H1 (cell line): Measurements from ENCODE around the gene ALDH1B1. TPM values are rescaled to one million over a fixed set of nuclear protein-coding genes. Genes with fewer than 3 reads are reported as not detected.

ENCODE experiments used
- CTCF ChIA-PET: fragments of 300-600 bp; sonication (Branson Sonifier 250); formaldehyde crosslinking; loops from one replicate; lab custom pipeline; 2021; ENCODE audit not compliant: partially characterized antibody; lab: Charles Lee
- POLR2A ChIA-PET: fragments of 300-600 bp; sonication (Branson Sonifier 250); formaldehyde crosslinking; loops from one replicate; lab custom pipeline; 2021; ENCODE audit warnings: inconsistent platforms; ENCODE audit not compliant: partially characterized antibody; lab: Charles Lee
- DNase-seq, 2 experiments: peaks; one replicate each; pipeline versions ENCODE4 v3.0.0 to v3.0.0-alpha.2; 2010 to 2022; ENCODE audit warnings: low spot score in 2 of 2, low read depth in 1 of 2, mixed read lengths in 1 of 2
- FAIRE-seq: peaks from 2 replicates; lab custom pipeline; 2011; peaks lifted over from hg19 to GRCh38; lab: Jason Lieb, UNC
- H2AFZ ChIP-seq: 2 replicates; pipeline ENCODE4 v1.8.1; 2012; ENCODE audit warnings: low read length, inconsistent platforms
- H2AK5ac ChIP-seq: 2 replicates; pipeline ENCODE4 v1.6.1; 2013; ENCODE audit warnings: low read depth, low read length
- H2BK120ac ChIP-seq: replicated peaks from 2 replicates; pipeline ENCODE3; 2013; ENCODE audit warnings: low read depth, low read length, inconsistent platforms
- H2BK12ac ChIP-seq: 2 replicates; pipeline ENCODE4 v1.6.1; 2013; ENCODE audit warnings: low read depth, low read length
- H2BK15ac ChIP-seq: 2 replicates; pipeline ENCODE4 v1.6.1; 2013; ENCODE audit warnings: low read length
- H2BK20ac ChIP-seq: 2 replicates; pipeline ENCODE4 v1.6.1; 2013; ENCODE audit warnings: low read length
- H2BK5ac ChIP-seq: 2 replicates; pipeline ENCODE4 v1.6.1; 2013; ENCODE audit warnings: low read depth, low read length
- H3K14ac ChIP-seq: 2 replicates; pipeline ENCODE4 v1.6.1; 2013; ENCODE audit warnings: inconsistent platforms; ENCODE audit not compliant: insufficient read length
- H3K18ac ChIP-seq: 2 replicates; pipeline ENCODE4 v1.6.1; 2013; ENCODE audit warnings: low read length; ENCODE audit errors: extremely low read depth
- H3K23ac ChIP-seq: 2 replicates; pipeline ENCODE4 v1.6.1; 2013; ENCODE audit warnings: inconsistent platforms; ENCODE audit not compliant: insufficient read length
- H3K23me2 ChIP-seq: 2 replicates; pipeline ENCODE4 v1.6.1; 2013; ENCODE audit warnings: low read depth, low read length
- H3K27ac ChIP-seq: 2 replicates; pipeline ENCODE4 v1.6.1; 2011; ENCODE audit warnings: low read depth, low read length, inconsistent platforms
- H3K27me3 ChIP-seq, 4 experiments: replicated peaks in 1 of 4; 1 replicate in 1 of 4; 2 replicates in 3 of 4; pipeline versions ENCODE4 v1.6.1 to v1.8.1; 2011 to 2013; ENCODE audit warnings: low read length in 3 of 4, mild to moderate bottlenecking in 3 of 4, inconsistent platforms in 2 of 4, mixed read lengths in 2 of 4, moderate library complexity in 1 of 4; ENCODE audit not compliant: control insufficient read depth in 3 of 4, insufficient read depth in 3 of 4; ENCODE audit errors: extremely low read depth in 1 of 4
- H3K36me3 ChIP-seq, 4 experiments: 2 replicates each; pipeline versions ENCODE4 v1.6.1 to v1.8.1; 2011 to 2013; ENCODE audit warnings: mild to moderate bottlenecking in 4 of 4, low read length in 3 of 4, moderate library complexity in 2 of 4, control low read depth in 1 of 4, inconsistent platforms in 1 of 4; ENCODE audit not compliant: insufficient read depth in 4 of 4, control insufficient read depth in 2 of 4
- H3K4ac ChIP-seq: replicated peaks from 2 replicates; pipeline ENCODE3; 2013; ENCODE audit warnings: low read length, low read depth, mixed read lengths, inconsistent platforms; ENCODE audit not compliant: insufficient read length
- H3K4me1 ChIP-seq, 4 experiments: replicated peaks in 1 of 4; 1 replicate in 1 of 4; 2 replicates in 3 of 4; pipeline versions ENCODE4 v1.6.1 to v1.8.1; 2011 to 2013; ENCODE audit warnings: low read length in 3 of 4, inconsistent platforms in 2 of 4, mixed read lengths in 1 of 4; ENCODE audit not compliant: insufficient read depth in 4 of 4, control insufficient read depth in 3 of 4
- H3K4me2 ChIP-seq, 2 experiments: 2 replicates each; pipeline versions ENCODE4 v1.6.1 to v1.8.1; 2011 to 2013; ENCODE audit warnings: low read depth in 2 of 2, low read length in 2 of 2, control low read depth in 1 of 2, inconsistent platforms in 1 of 2, mild to moderate bottlenecking in 1 of 2; ENCODE audit not compliant: insufficient read depth in 1 of 2
- H3K4me3 ChIP-seq, 4 experiments: fragments of 200-600, 300-600 bp in 1 of 4; sonication (generic), shearing (Covaris generic), sonication (Bioruptor Twin) in 1 of 4; 2 replicates each; pipeline versions ENCODE4 v1.5.1 to v1.8.1; 2011 to 2016; ENCODE audit warnings: low read length in 4 of 4, low read depth in 3 of 4, control low read depth in 2 of 4, inconsistent platforms in 2 of 4, mild to moderate bottlenecking in 2 of 4, mixed read lengths in 1 of 4, moderate library complexity in 1 of 4; ENCODE audit not compliant: insufficient read depth in 2 of 4; ENCODE audit errors: extremely low read depth in 1 of 4
- H3K56ac ChIP-seq: replicated peaks from 2 replicates; pipeline ENCODE3; 2013; ENCODE audit warnings: low read depth, mild to moderate bottlenecking, mixed read lengths, low read length, inconsistent platforms; ENCODE audit not compliant: insufficient read length
- H3K79me1 ChIP-seq: 2 replicates; pipeline ENCODE4 v1.6.1; 2013; ENCODE audit warnings: low read depth, low read length, control low read depth
- H3K79me2 ChIP-seq, 2 experiments: 2 replicates each; pipeline versions ENCODE4 v1.6.1 to v1.8.1; 2012 to 2013; ENCODE audit warnings: low read length in 2 of 2, mild to moderate bottlenecking in 2 of 2, inconsistent platforms in 1 of 2; ENCODE audit not compliant: insufficient read depth in 2 of 2, control insufficient read depth in 1 of 2
- H3K9ac ChIP-seq, 4 experiments: replicated peaks in 1 of 4; 1 replicate in 1 of 4; 2 replicates in 3 of 4; pipeline versions ENCODE4 v1.6.1 to v1.8.1; 2011 to 2013; ENCODE audit warnings: low read depth in 3 of 4, low read length in 3 of 4, control low read depth in 2 of 4, mild to moderate bottlenecking in 2 of 4, moderate library complexity in 2 of 4, inconsistent platforms in 1 of 4; ENCODE audit errors: extremely low read depth in 1 of 4
- H3K9me3 ChIP-seq, 2 experiments: 2 replicates each; pipeline versions ENCODE4 v1.6.1 to v1.8.1; 2012 to 2013; ENCODE audit warnings: mild to moderate bottlenecking in 2 of 2, moderate library complexity in 2 of 2, control low read depth in 1 of 2, inconsistent platforms in 1 of 2, low read depth in 1 of 2, low read length in 1 of 2, mixed read lengths in 1 of 2; ENCODE audit not compliant: insufficient read depth in 2 of 2
- H4K20me1 ChIP-seq, 2 experiments: replicated peaks in 1 of 2; 2 replicates each; pipeline versions ENCODE3 to v1.8.1; 2011 to 2013; ENCODE audit warnings: inconsistent platforms in 2 of 2, low read length in 2 of 2, mild to moderate bottlenecking in 1 of 2; ENCODE audit not compliant: insufficient read depth in 2 of 2, control insufficient read depth in 1 of 2
- H4K5ac ChIP-seq: 2 replicates; pipeline ENCODE4 v1.6.1; 2013; ENCODE audit warnings: low read length, low read depth, mixed read lengths, inconsistent platforms; ENCODE audit not compliant: insufficient read length
- H4K8ac ChIP-seq: 2 replicates; pipeline ENCODE4 v1.8.0; 2013; ENCODE audit warnings: mild to moderate bottlenecking, moderate library complexity, low read length, inconsistent platforms; ENCODE audit not compliant: insufficient read depth; ENCODE audit errors: extremely low read depth
- H4K91ac ChIP-seq: replicated peaks from 2 replicates; pipeline ENCODE3; 2013; ENCODE audit warnings: low read length, mixed read lengths, inconsistent platforms; ENCODE audit not compliant: insufficient read length
- ATF3 ChIP-seq: IDR thresholded peaks from 2 replicates; pipeline ENCODE4 v1.6.1; 2011; ENCODE audit warnings: low read depth, mild to moderate bottlenecking, low read length; ENCODE audit not compliant: insufficient read depth
- CBX8 ChIP-seq: fragments of 300-800, 300-1000 bp; sonication (generic); IDR thresholded peaks from 2 replicates; pipeline ENCODE4 v1.7.1; 2016; ENCODE audit warnings: low read depth, low read length, borderline replicate concordance
- CTCF ChIP-seq, 3 experiments: IDR thresholded peaks; 1 replicate in 2 of 3; 2 replicates in 1 of 3; pipeline versions ENCODE4 v1.5.1 to v1.6.1; 2011; ENCODE audit warnings: low read length in 3 of 3, mild to moderate bottlenecking in 3 of 3, inconsistent platforms in 2 of 3, low read depth in 1 of 3, moderate library complexity in 1 of 3; ENCODE audit not compliant: insufficient read depth in 1 of 3; ENCODE audit errors: control extremely low read depth in 1 of 3
- HDAC6 ChIP-seq: IDR thresholded peaks from one replicate; pipeline ENCODE4 v1.7.1; 2012; ENCODE audit warnings: low read depth, mild to moderate bottlenecking, inconsistent platforms, low read length, moderate library complexity
- PHF8 ChIP-seq: fragments of 200-600 bp; sonication (generic); conservative IDR thresholded peaks from 2 replicates; pipeline ENCODE4 v1.7.1; 2012; ENCODE audit warnings: low read depth, mild to moderate bottlenecking, inconsistent platforms, low read length, moderate library complexity
- SP4 ChIP-seq: IDR thresholded peaks from 2 replicates; pipeline ENCODE4 v1.6.1; 2012; ENCODE audit warnings: low read length, inconsistent platforms
- USF2 ChIP-seq: IDR thresholded peaks from 2 replicates; pipeline ENCODE4 v1.6.1; 2011; ENCODE audit warnings: low read length, improper control_type of control experiment
- WGBS, 2 experiments: shearing (Covaris generic) in 1 of 2; methylation state at CpG; one replicate each; pipeline versions ENCODE4 v1.1.6 to v1.1.7; 2013 to 2015; ENCODE audit warnings: low lambda C conversion rate in 2 of 2, mixed read lengths in 2 of 2, inconsistent platforms in 1 of 2, low coverage in 1 of 2, missing lambda C conversion rate in 1 of 2; ENCODE audit not compliant: insufficient replicate concordance in 2 of 2, insufficient coverage in 1 of 2, insufficient read length in 1 of 2; ENCODE audit errors: extremely low coverage in 1 of 2, missing lambda C conversion rate in 1 of 2; 5-methylcytosine and 5-hydroxymethylcytosine counted together
- polyA plus RNA-seq, 7 experiments: library from polyadenylated mRNA; depleted of rRNA in 3 of 7; stranded (reverse) in 5 of 7; unstranded in 2 of 7; fragments of >200 nt in 5 of 7; fragments of 200-250 nt in 2 of 7; gene quantifications; 1 replicate in 5 of 7; 2 replicates in 1 of 7; 4 replicates in 1 of 7; pipeline versions ENCODE4 v1.2.1 to v1.2.3, GENCODE V29; 2011 to 2013; ENCODE audit warnings: missing spikeins in 2 of 7, mixed read lengths in 2 of 7
- total RNA-seq: library from RNA; stranded (reverse); fragmentation: NEBNext Ultra II Directional; extraction: Animal tissue kit (Norgen Biotek cat#: 25700); gene quantifications from 2 replicates; pipeline ENCODE4 v1.2.1, GENCODE V29; 2021

ALDH1B1 gene
- total and polyA plus RNA-seq, 2 of the 8 experiments (the other 6 are each of a cell fraction or from before 2014, with no cell fraction given): 41.6 to 78.7 TPM

- H2BK20ac ChIP-seq: no peak overlapping the region
- no peak overlapping the region for H3K14ac ChIP-seq
- WGBS, 2 experiments: 96% methylated on average over 22 of the region's 30 CpGs; no CpG with 5 or more reads in 1 of the 2 experiments
- H3K23me2 ChIP-seq: peaks cover 9% of the 10 kb centered on the region; the same call in 1 of the 2 replicates
- H3K27ac ChIP-seq: no peak overlapping the region
- no peak overlapping the region for H2AFZ ChIP-seq
- no peak overlapping the region for H3K18ac ChIP-seq
- no peaks in the 10 kb centered on the region for H3K9me3 ChIP-seq
- H3K27me3 ChIP-seq: 0 out of 7 replicates have a peak, but pooled peaks cover 0 to 5% (median 0%) of the 10 kb centered on the region in 4 experiments
- H2BK120ac ChIP-seq: no peak overlapping the region
- POLR2A ChIA-PET: no interaction called here
- CTCF ChIA-PET: no interaction called here
- no peak overlapping the region for H2BK5ac ChIP-seq
- no peak overlapping the region for H2BK12ac ChIP-seq
- H3K9ac ChIP-seq: no peak overlapping the region
- no peak overlapping the region for H2BK15ac ChIP-seq
- peaks cover 3 to 7% of the 10 kb centered on the region in 2 experiments for H4K20me1 ChIP-seq
- H3K79me1 ChIP-seq: peaks cover 18% of the 10 kb centered on the region
- H3K36me3 ChIP-seq: peaks cover 15 to 46% (median 23%) of the 10 kb centered on the region in 4 experiments; a peak in 7 of 8 replicates
- H3K4me3 ChIP-seq: no peak overlapping the region
- H4K5ac ChIP-seq: no peak overlapping the region
- no peak for DNase-seq
- H3K4me2 ChIP-seq: no peak overlapping the region
- no peak overlapping the region for H3K56ac ChIP-seq
- no peak overlapping the region for H2AK5ac ChIP-seq
- peaks cover 0 to 7% (median 4%) of the 10 kb centered on the region in 4 experiments; a peak in 3 of 7 replicates for H3K4me1 ChIP-seq
- H3K23ac ChIP-seq: no peak overlapping the region
- H3K4ac ChIP-seq: no peak overlapping the region
- H4K91ac ChIP-seq: no peak overlapping the region
- FAIRE-seq: no peak
- no peak overlapping the region for H4K8ac ChIP-seq
- peaks cover 0 to 37% of the 10 kb centered on the region in 2 experiments; a peak in 2 of 4 replicates for H3K79me2 ChIP-seq
- TF ChIP-seq ATF3: no peak
- TF ChIP-seq USF2: no peak
- TF ChIP-seq PHF8: no peak
- TF ChIP-seq SP4: no peak
- TF ChIP-seq HDAC6: no peak
- no peak for TF ChIP-seq CTCF (IDR thresholded peaks at IDR 0.05; ENCODE audit: control extremely low read depth in 1 of 3, insufficient read depth in 1 of 3, low read depth in 1 of 3, low read length in 3 of 3)
- no peak for TF ChIP-seq CBX8
Observed at GRCh38 chr9:38395653-38396370, 3.3 kb downstream of the ALDH1B1 start.
